B cell (primary cell): ENCODE results near the gene TOX2.

Experiments used
- EZH2 ChIP-seq: IDR thresholded peaks from 2 replicates; pipeline ENCODE4 v1.6.1; 2012; ENCODE audit warnings: borderline replicate concordance, low read depth, mild to moderate bottlenecking, moderate library complexity, low read length; ENCODE audit not compliant: insufficient read depth, poor library complexity, severe bottlenecking
- TF ChIP-seq, protein P1 (sequence below): fragments of 200-600 bp; IDR thresholded peaks from one replicate; pipeline ENCODE4 v1.8.0; 2022; ENCODE audit warnings: antibody characterized with exemption, mild to moderate bottlenecking

DNA sequence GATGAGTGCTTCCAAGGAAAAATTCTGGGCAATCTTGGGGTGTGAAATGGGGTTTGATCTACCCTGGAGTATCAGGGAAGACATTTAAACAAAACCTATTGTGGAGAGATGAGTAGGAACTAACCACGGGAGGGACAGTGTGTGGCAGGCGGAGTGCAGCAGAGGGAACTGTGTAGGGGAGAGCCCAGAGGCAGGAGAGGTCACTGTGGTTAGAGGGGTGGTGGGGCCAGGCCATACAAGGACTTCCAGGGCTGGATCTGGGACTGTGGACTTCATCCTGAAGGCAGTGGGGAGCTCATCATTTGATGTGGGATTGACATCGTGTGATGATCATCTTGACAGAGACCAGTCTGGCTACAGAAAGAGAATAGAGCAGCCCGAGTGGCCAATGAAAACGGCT is 89.0 kb downstream of the TOX2 start:
- TF ChIP-seq, protein P1, sequence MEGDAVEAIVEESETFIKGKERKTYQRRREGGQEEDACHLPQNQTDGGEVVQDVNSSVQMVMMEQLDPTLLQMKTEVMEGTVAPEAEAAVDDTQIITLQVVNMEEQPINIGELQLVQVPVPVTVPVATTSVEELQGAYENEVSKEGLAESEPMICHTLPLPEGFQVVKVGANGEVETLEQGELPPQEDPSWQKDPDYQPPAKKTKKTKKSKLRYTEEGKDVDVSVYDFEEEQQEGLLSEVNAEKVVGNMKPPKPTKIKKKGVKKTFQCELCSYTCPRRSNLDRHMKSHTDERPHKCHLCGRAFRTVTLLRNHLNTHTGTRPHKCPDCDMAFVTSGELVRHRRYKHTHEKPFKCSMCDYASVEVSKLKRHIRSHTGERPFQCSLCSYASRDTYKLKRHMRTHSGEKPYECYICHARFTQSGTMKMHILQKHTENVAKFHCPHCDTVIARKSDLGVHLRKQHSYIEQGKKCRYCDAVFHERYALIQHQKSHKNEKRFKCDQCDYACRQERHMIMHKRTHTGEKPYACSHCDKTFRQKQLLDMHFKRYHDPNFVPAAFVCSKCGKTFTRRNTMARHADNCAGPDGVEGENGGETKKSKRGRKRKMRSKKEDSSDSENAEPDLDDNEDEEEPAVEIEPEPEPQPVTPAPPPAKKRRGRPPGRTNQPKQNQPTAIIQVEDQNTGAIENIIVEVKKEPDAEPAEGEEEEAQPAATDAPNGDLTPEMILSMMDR, result no peak
- TF ChIP-seq EZH2, result no peak
